GM10248 (cell line): Measurements from ENCODE around the gene HLA-B.

Source experiments
- CTCF ChIA-PET: fragments of 300-600 bp; sonication (Branson Sonifier 250); formaldehyde crosslinking; extraction: SDS; loops from one replicate; lab custom pipeline; 2021; ENCODE audit warnings: antibody characterized with exemption; lab: Yijun Ruan, JAX
- POLR2A ChIA-PET: fragments of 350-650 bp; sonication (Branson Sonifier 250); formaldehyde crosslinking; extraction: SDS; loops from one replicate; lab custom pipeline; 2020; ENCODE audit warnings: antibody characterized with exemption; lab: Yijun Ruan, JAX
- DNase-seq: peaks from one replicate; pipeline ENCODE4 v3.0.0; 2012; ENCODE audit errors: extremely low spot score
- CTCF ChIP-seq: IDR thresholded peaks from 2 replicates; pipeline ENCODE4 v1.5.1; 2012; ENCODE audit warnings: mild to moderate bottlenecking, low read depth; ENCODE audit errors: extremely low read depth, missing control alignments, control extremely low read depth

Gene HLA-B

GRCh38 chr6:31383149-31383548, 26.2 kb upstream of the HLA-B start:
- POLR2A ChIA-PET: no interaction called here
- CTCF ChIA-PET: interaction anchor here (1.1 to 4.7 kb wide), 4 partner anchors 16 to 304 kb away, joined by 3 to 28 read pairs (median 3); no protein-coding TSS in a partner anchor
- no peak for TF ChIP-seq CTCF
- DNase-seq: no peak

- no peak for TF ChIP-seq CTCF
- ChIA-PET CTCF (interaction anchor here (1.3 to 4.7 kb wide), 4 partner anchors 15 to 254 kb away, joined by 3 to 28 read pairs (median 4); no protein-coding TSS in a partner anchor), POLR2A (no interaction called here)
- DNase-seq: no peak
Observed at GRCh38 chr6:31381666-31382065, 24.7 kb upstream of the HLA-B start.

GRCh38 chr6:31379850-31380249, 22.9 kb upstream of the HLA-B start:
- no peak for TF ChIP-seq CTCF
- POLR2A ChIA-PET: no interaction called here
- no peak for DNase-seq
- CTCF ChIA-PET: interaction anchor here (0.8 to 4.7 kb wide), 3 partner anchors 13 to 145 kb away, joined by 3 to 28 read pairs (median 4); no protein-coding TSS in a partner anchor

GRCh38 chr6:31378721-31379103, 21.7 kb upstream of the HLA-B start:
- no peak for DNase-seq
- TF ChIP-seq CTCF: no peak
- POLR2A ChIA-PET: interaction anchor here (0.7 kb wide), 1 partner anchor 84 kb away, joined by 3 read pairs; no protein-coding TSS in a partner anchor
- CTCF ChIA-PET: interaction anchor here (1.1 to 4.7 kb wide), 3 partner anchors 11 to 183 kb away, joined by 3 to 28 read pairs (median 17); no protein-coding TSS in a partner anchor

- DNase-seq: no peak
- ChIA-PET POLR2A (interaction anchor here (0.7 kb wide), 1 partner anchor 84 kb away, joined by 3 read pairs; no protein-coding TSS in a partner anchor), CTCF (interaction anchor here (0.9 to 3.4 kb wide), 5 partner anchors 9 to 240 kb away, joined by 3 to 17 read pairs (median 14); partner anchors contain the start of gene PSORS1C2)
- no peak for TF ChIP-seq CTCF
Observed at GRCh38 chr6:31378062-31378720, 21.2 kb upstream of the HLA-B start.

GRCh38 chr6:31377029-31377428, 20.1 kb upstream of the HLA-B start:
- CTCF ChIA-PET: interaction anchor here (0.7 to 3.4 kb wide), 7 partner anchors 10 to 239 kb away, joined by 3 to 17 read pairs (median 7); partner anchors contain the start of gene PSORS1C2
- POLR2A ChIA-PET: no interaction called here
- TF ChIP-seq CTCF: no peak
- no peak for DNase-seq
